Superior temporal gyrus (tissue), 1 donor: ENCODE measurements around the gene MTFMT.
"Not testable (repeated sequence)": the region's sequence is repeated elsewhere in the genome, so short reads cannot be mapped to it uniquely, and the experiment has no call there.

Experiments
- DNase-seq: peaks from one replicate; pipeline ENCODE4 v3.0.0-alpha.2; 2016; ENCODE audit errors: extremely low spot score

Gene MTFMT

GRCh38 chr15:65038836-65039235, 9.4 kb upstream of the MTFMT start:
- no peak for DNase-seq

GRCh38 chr15:65038428-65038827, 9.0 kb upstream of the MTFMT start:
- DNase-seq: no peak

GRCh38 chr15:65037309-65037708, 7.9 kb upstream of the MTFMT start:
- no peak for DNase-seq

GRCh38 chr15:65034719-65035118, 5.3 kb upstream of the MTFMT start:
- no peak for DNase-seq

GRCh38 chr15:65033659-65034269, 4.3 kb upstream of the MTFMT start:
- peak; percentile 75 for DNase-seq

- peak; percentile 59 for DNase-seq
Measured at GRCh38 chr15:65032801-65033537, 3.5 kb upstream of the MTFMT start.

GRCh38 chr15:65029736-65030208, 333 bp upstream of the MTFMT start:
- DNase-seq: no peak

- DNase-seq: no peak
Measured at GRCh38 chr15:65028338-65028737, 1.1 kb downstream of the MTFMT start.

- no peak for DNase-seq
Measured at GRCh38 chr15:65027593-65027992, 1.8 kb downstream of the MTFMT start.

GRCh38 chr15:65026756-65027155, 2.7 kb downstream of the MTFMT start:
- DNase-seq: no peak

- DNase-seq: no peak
Measured at GRCh38 chr15:65021488-65021887, 8.0 kb downstream of the MTFMT start.

- DNase-seq: no peak
Measured at GRCh38 chr15:65020419-65020818, 9.0 kb downstream of the MTFMT start.

- not testable (repeated sequence) for DNase-seq
Measured at GRCh38 chr15:65011198-65011597, 18.2 kb downstream of the MTFMT start.

- no peak for DNase-seq
Measured at GRCh38 chr15:65008983-65009382, 20.5 kb downstream of the MTFMT start.

- DNase-seq: no peak
Measured at GRCh38 chr15:65006876-65007275, 22.6 kb downstream of the MTFMT start.

- DNase-seq: no peak
Measured at GRCh38 chr15:65004993-65005392, 24.4 kb downstream of the MTFMT start.

GRCh38 chr15:64997745-64998375, 31.6 kb downstream of the MTFMT start:
- no peak for DNase-seq

GRCh38 chr15:64997066-64997465, 32.4 kb downstream of the MTFMT start:
- DNase-seq: no peak

- DNase-seq: no peak
Measured at GRCh38 chr15:64993290-64993689, 36.1 kb downstream of the MTFMT start.

- no peak for DNase-seq
Measured at GRCh38 chr15:64991536-64992135, 37.8 kb downstream of the MTFMT start.

- DNase-seq: no peak
Measured at GRCh38 chr15:64990168-64990470, 39.3 kb downstream of the MTFMT start.

GRCh38 chr15:64989416-64990167, 39.8 kb downstream of the MTFMT start, which contains the start of gene SPG21:
TSS of gene SPG21 (minus strand) at chr15:64989914. CDS start at chr15:64983569, 6,345 bp downstream.
- DNase-seq: peak; percentile 90
